ENCODE measurements around the gene SULT1A1.

DNA sequence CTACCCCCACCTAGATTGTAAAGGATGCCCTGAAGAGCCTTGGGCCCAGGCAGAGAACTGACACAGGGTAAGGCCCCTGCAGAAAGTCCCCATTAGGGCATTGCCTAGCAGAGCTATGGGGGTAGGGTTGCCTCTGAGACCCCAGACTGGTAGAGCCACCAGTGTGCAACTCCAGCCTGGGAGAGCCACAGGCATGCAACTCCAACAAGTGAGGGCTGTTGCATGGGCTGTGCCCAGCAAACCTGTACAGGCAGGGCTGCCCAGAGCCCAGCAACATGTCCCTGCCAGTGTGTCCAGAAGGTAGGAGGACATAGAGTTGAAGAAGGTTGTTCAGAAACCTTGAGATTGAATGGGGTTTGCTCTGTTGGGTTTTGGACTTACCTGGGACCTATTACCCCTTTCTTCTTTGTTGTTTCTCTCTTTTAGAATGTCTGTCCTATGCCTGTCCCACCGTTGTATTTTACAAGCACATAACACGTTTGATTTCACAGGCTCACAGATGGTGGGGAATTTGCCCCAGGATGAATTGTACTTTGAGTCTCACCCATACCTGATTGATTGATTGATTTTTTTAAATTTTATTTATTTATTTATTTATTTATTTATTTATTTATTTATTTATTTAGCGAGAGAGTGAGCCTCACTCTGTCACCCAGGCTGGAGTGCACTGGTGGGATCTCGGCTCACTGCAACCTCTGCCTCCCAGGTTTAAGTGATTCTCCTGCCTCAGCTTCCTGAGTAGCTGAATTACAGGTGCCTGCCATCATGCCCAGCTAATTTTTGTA is 39.7 kb downstream of the SULT1A1 start:
- TF ChIP-seq, protein P1, sequence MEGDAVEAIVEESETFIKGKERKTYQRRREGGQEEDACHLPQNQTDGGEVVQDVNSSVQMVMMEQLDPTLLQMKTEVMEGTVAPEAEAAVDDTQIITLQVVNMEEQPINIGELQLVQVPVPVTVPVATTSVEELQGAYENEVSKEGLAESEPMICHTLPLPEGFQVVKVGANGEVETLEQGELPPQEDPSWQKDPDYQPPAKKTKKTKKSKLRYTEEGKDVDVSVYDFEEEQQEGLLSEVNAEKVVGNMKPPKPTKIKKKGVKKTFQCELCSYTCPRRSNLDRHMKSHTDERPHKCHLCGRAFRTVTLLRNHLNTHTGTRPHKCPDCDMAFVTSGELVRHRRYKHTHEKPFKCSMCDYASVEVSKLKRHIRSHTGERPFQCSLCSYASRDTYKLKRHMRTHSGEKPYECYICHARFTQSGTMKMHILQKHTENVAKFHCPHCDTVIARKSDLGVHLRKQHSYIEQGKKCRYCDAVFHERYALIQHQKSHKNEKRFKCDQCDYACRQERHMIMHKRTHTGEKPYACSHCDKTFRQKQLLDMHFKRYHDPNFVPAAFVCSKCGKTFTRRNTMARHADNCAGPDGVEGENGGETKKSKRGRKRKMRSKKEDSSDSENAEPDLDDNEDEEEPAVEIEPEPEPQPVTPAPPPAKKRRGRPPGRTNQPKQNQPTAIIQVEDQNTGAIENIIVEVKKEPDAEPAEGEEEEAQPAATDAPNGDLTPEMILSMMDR (IDR thresholded peaks at IDR 0.05 in 8 of 11, conservative IDR thresholded peaks at IDR 0.05 in 3 of 11): no peak
- no peak for TF ChIP-seq POLR2AphosphoS5 (IDR thresholded peaks at IDR 0.05)
